Left ventricle myocardium inferior (tissue), 1 donor: ENCODE data around the gene LNP1. TPM values are rescaled to one million over a fixed set of nuclear protein-coding genes. Genes with fewer than 3 reads are reported as not detected.

Experiments
- DNase-seq: peaks from one replicate; pipeline ENCODE4 v3.0.0-alpha.2; 2020
- H3K27ac ChIP-seq: fragments of 200-600 bp; replicated peaks from 2 replicates; pipeline ENCODE4 v1.8.0; 2021
- H3K27me3 ChIP-seq: fragments of 200-600 bp; 2 replicates; pipeline ENCODE4 v1.8.0; 2021; ENCODE audit warnings: low read depth
- H3K36me3 ChIP-seq: fragments of 200-600 bp; 2 replicates; pipeline ENCODE4 v1.8.0; 2021
- H3K4me1 ChIP-seq: fragments of 200-600 bp; 2 replicates; pipeline ENCODE4 v1.8.0; 2021
- H3K4me3 ChIP-seq: fragments of 200-600 bp; 2 replicates; pipeline ENCODE4 v1.8.0; 2021; ENCODE audit warnings: mild to moderate bottlenecking, moderate library complexity
- H3K9me3 ChIP-seq: fragments of 200-600 bp; replicated peaks from 2 replicates; pipeline ENCODE4 v1.8.0; 2021
- CTCF ChIP-seq: fragments of 200-600 bp; IDR thresholded peaks from 2 replicates; pipeline ENCODE4 v1.8.0; 2021; ENCODE audit warnings: antibody characterized with exemption, mild to moderate bottlenecking, borderline replicate concordance
- intact Hi-C: fragments of 100-400 bp; cut with micrococcal nuclease; formaldehyde crosslinking; loops from one replicate; pipeline ENCODE4 v1.11.0; 2022
- total RNA-seq: library from RNA; stranded (reverse); fragmentation: NEBNext Ultra II Directional; extraction: Animal tissue kit (Norgen Biotek cat#: 25700); gene quantifications from one replicate; pipeline ENCODE4 v1.2.1, GENCODE V29; 2021
- donor health status: DM: no; HTN: yes; CAD: no; lungs with severe emphysema.

Gene LNP1
- total RNA-seq, 1 donor from 2014 or later, result 4.2 TPM

- peaks cover 66% of the 10 kb centered on the region for H3K36me3 ChIP-seq
Observed at GRCh38 chr3:100359035-100359434, 42.3 kb upstream of the LNP1 start.

GRCh38 chr3:100360757-100361496 is 40.4 kb upstream of the LNP1 start:
- no peaks in the 10 kb centered on the region for H3K4me1 ChIP-seq
- DNase-seq, result no peak
- H3K27me3 ChIP-seq, result no peaks in the 10 kb centered on the region
- H3K36me3 ChIP-seq, result peaks cover 66% of the 10 kb centered on the region
- H3K9me3 ChIP-seq, result peaks cover 9% of the 10 kb centered on the region
- intact Hi-C loops, result no loop called here
- TF ChIP-seq CTCF, result no peak
- no peak overlapping the region for H3K4me3 ChIP-seq
- no peak overlapping the region for H3K27ac ChIP-seq

More at GRCh38 chr3:100359035-100359434, 42.3 kb upstream of the LNP1 start:
- no peak for DNase-seq
- H3K4me1 ChIP-seq, result no peaks in the 10 kb centered on the region
- TF ChIP-seq CTCF, result no peak
- H3K9me3 ChIP-seq, result peaks cover 9% of the 10 kb centered on the region
- H3K27ac ChIP-seq, result no peak overlapping the region
- no peaks in the 10 kb centered on the region for H3K27me3 ChIP-seq
- intact Hi-C loops, result no loop called here
- no peak overlapping the region for H3K4me3 ChIP-seq

- TF ChIP-seq CTCF, result no peak
- intact Hi-C loops, result no loop called here
- H3K4me3 ChIP-seq, result no peak overlapping the region
- no peaks in the 10 kb centered on the region for H3K4me1 ChIP-seq
- H3K27me3 ChIP-seq, result no peaks in the 10 kb centered on the region
- DNase-seq, result no peak
- peaks cover 66% of the 10 kb centered on the region for H3K36me3 ChIP-seq
- H3K27ac ChIP-seq, result no peak overlapping the region
- H3K9me3 ChIP-seq, result peaks cover 9% of the 10 kb centered on the region
Observed at GRCh38 chr3:100361897-100362296, 39.4 kb upstream of the LNP1 start.

GRCh38 chr3:100364421-100364820 is 36.9 kb upstream of the LNP1 start:
- no peaks in the 10 kb centered on the region for H3K27me3 ChIP-seq
- no peak for TF ChIP-seq CTCF
- H3K36me3 ChIP-seq, result peaks cover 85% of the 10 kb centered on the region
- H3K27ac ChIP-seq, result no peak overlapping the region
- H3K4me1 ChIP-seq, result no peaks in the 10 kb centered on the region
- no peak for DNase-seq
- intact Hi-C loops, result no loop called here
- H3K4me3 ChIP-seq, result no peak overlapping the region
- H3K9me3 ChIP-seq, result peaks cover 9% of the 10 kb centered on the region

GRCh38 chr3:100366424-100366823 is 34.9 kb upstream of the LNP1 start:
- intact Hi-C loops, result no loop called here
- no peak for TF ChIP-seq CTCF
- no peak for DNase-seq
- H3K27me3 ChIP-seq, result no peaks in the 10 kb centered on the region
- peaks cover 9% of the 10 kb centered on the region for H3K9me3 ChIP-seq
- H3K4me3 ChIP-seq, result no peak overlapping the region
- no peak overlapping the region for H3K27ac ChIP-seq
- H3K4me1 ChIP-seq, result no peaks in the 10 kb centered on the region
- H3K36me3 ChIP-seq, result peaks cover 94% of the 10 kb centered on the region
